Kidney (tissue), 14 donors: ENCODE results near the gene CCSER1. TPM values are rescaled to one million over a fixed set of nuclear protein-coding genes. Genes with fewer than 3 reads are reported as not detected.
A peak's percentile ranks its signal among the peaks of the same experiment; 100 is the strongest.

Experiments used
- DNase-seq, 5 donors: peaks; one replicate each; pipeline ENCODE4 v3.0.0-alpha.2; 2013 to 2020
- FAIRE-seq: peaks from 2 replicates; lab custom pipeline; 2012; peaks lifted over from hg19 to GRCh38; lab: Jason Lieb, UNC
- H3K27ac ChIP-seq, 2 donors: one replicate each; pipeline ENCODE4 v1.7.0; 2013; ENCODE audit warnings: low read depth in 2 of 2, low read length in 2 of 2, inconsistent platforms in 1 of 2
- H3K27me3 ChIP-seq: one replicate; pipeline ENCODE4 v1.7.1; 2013; ENCODE audit warnings: low read length, inconsistent platforms; ENCODE audit not compliant: control insufficient read depth, insufficient read depth
- H3K36me3 ChIP-seq, 3 donors: one replicate each; pipeline versions ENCODE4 v1.7.0 to v1.7.1; 2013; ENCODE audit warnings: low read length in 3 of 3, control low read depth in 1 of 3, inconsistent platforms in 1 of 3; ENCODE audit not compliant: insufficient read depth in 3 of 3, control insufficient read depth in 2 of 3
- H3K4me1 ChIP-seq, 3 donors: one replicate each; pipeline versions ENCODE4 v1.7.0 to v1.7.1; 2013; ENCODE audit warnings: low read length in 3 of 3, inconsistent platforms in 1 of 3, low read depth in 1 of 3; ENCODE audit not compliant: control insufficient read depth in 2 of 3, insufficient read depth in 2 of 3
- H3K4me3 ChIP-seq, 3 donors: one replicate each; pipeline versions ENCODE4 v1.7.0 to v1.8.1; 2013; ENCODE audit warnings: low read length in 3 of 3, control low read depth in 1 of 3, inconsistent platforms in 1 of 3
- H3K9ac ChIP-seq, 3 donors: one replicate each; pipeline versions ENCODE4 v1.7.0 to v1.7.1; 2013; ENCODE audit warnings: low read length in 3 of 3, control low read depth in 1 of 3, inconsistent platforms in 1 of 3
- H3K9me3 ChIP-seq, 3 donors: one replicate each; pipeline versions ENCODE4 v1.7.0 to v1.7.1; 2013; ENCODE audit warnings: low read length in 3 of 3, control low read depth in 1 of 3, inconsistent platforms in 1 of 3; ENCODE audit not compliant: control insufficient read depth in 2 of 3, insufficient read depth in 1 of 3
- intact Hi-C: fragments of 100-400 bp; cut with DNase I; formaldehyde crosslinking; loops from one replicate; pipeline ENCODE4 v1.11.1; 2022
- polyA plus RNA-seq: library from polyadenylated mRNA; stranded (reverse); fragments of 350-450 nt; fragmentation: Illumina TruSeq; extraction: RNeasy Lipid Tissue Mini Kit (QIAGEN cat#74804); gene quantifications from one replicate; pipeline ENCODE4 v1.2.3, GENCODE V29; 2014; ENCODE audit warnings: low read depth, low replicate concordance; ENCODE audit not compliant: insufficient read depth
- total RNA-seq: library from RNA; stranded (reverse); fragmentation: NEBNext Ultra II Directional; extraction: Animal tissue kit (Norgen Biotek cat#: 25700); gene quantifications from one replicate; pipeline ENCODE4 v1.2.1, GENCODE V29; 2021
- TF ChIP-seq, protein P1 (sequence below): IDR thresholded peaks from 3 replicates; pipeline ENCODE4 v1.5.1; 2012; ENCODE audit warnings: mild to moderate bottlenecking, moderate library complexity, borderline replicate concordance; ENCODE audit not compliant: insufficient read depth; ENCODE audit errors: extremely low read depth
- donor health status: control.
- donor health status: control.
- donor health status: control.
- donor health status: control.
- donor health status: control.
- donor health status: DM: yes; HTN: yes; CAD: no.
- donor health status: Normal renal cell carcinoma (clear cell type).

The CCSER1 gene
- total and polyA plus RNA-seq, 2 donors from 2014 or later, result 4.2 to 26.8 TPM

DNA sequence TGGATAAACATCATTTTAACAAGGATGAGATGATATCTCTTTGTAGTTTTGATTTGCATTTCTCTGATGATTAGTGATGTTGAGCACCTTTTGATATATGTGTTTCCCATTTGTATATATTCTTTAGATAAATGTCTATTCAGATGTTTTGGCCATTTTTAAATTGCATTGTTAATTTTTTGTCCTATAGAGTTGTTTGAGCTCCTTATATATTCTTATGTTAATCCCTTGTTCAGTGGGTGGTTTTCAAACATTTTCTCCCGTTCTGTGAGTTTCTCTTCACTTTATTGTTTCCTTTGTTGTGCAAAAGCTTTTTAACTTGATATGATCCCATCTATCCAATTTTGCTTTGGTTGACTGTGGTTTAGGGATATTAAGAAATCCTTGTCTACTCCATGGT, 606.0 kb downstream of the CCSER1 start:
- no peak overlapping the region for H3K27ac ChIP-seq
- H3K9ac ChIP-seq, result no peak overlapping the region
- TF ChIP-seq, protein P1, sequence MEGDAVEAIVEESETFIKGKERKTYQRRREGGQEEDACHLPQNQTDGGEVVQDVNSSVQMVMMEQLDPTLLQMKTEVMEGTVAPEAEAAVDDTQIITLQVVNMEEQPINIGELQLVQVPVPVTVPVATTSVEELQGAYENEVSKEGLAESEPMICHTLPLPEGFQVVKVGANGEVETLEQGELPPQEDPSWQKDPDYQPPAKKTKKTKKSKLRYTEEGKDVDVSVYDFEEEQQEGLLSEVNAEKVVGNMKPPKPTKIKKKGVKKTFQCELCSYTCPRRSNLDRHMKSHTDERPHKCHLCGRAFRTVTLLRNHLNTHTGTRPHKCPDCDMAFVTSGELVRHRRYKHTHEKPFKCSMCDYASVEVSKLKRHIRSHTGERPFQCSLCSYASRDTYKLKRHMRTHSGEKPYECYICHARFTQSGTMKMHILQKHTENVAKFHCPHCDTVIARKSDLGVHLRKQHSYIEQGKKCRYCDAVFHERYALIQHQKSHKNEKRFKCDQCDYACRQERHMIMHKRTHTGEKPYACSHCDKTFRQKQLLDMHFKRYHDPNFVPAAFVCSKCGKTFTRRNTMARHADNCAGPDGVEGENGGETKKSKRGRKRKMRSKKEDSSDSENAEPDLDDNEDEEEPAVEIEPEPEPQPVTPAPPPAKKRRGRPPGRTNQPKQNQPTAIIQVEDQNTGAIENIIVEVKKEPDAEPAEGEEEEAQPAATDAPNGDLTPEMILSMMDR, result no peak
- H3K4me3 ChIP-seq, result no peak overlapping the region
- no peak for DNase-seq
- no peaks in the 10 kb centered on the region for H3K36me3 ChIP-seq
- H3K9me3 ChIP-seq, result no peaks in the 10 kb centered on the region
- intact Hi-C loops, result no loop called here
- H3K4me1 ChIP-seq, result no peaks in the 10 kb centered on the region
- no peaks in the 10 kb centered on the region for H3K27me3 ChIP-seq
- FAIRE-seq, result no peak

GRCh38 chr4:90745176-90745575, 618.0 kb downstream of the CCSER1 start:
- DNase-seq, result no peak
- FAIRE-seq, result no peak
- Histone ChIP-seq H3K27ac (no peak overlapping the region), H3K9ac (no peak overlapping the region), H3K36me3 (no peaks in the 10 kb centered on the region), H3K9me3 (no peaks in the 10 kb centered on the region), H3K4me1 (no peaks in the 10 kb centered on the region), H3K27me3 (no peaks in the 10 kb centered on the region), H3K4me3 (no peak overlapping the region)
- intact Hi-C loops, result no loop called here
- TF ChIP-seq, protein P1, result no peak

DNA sequence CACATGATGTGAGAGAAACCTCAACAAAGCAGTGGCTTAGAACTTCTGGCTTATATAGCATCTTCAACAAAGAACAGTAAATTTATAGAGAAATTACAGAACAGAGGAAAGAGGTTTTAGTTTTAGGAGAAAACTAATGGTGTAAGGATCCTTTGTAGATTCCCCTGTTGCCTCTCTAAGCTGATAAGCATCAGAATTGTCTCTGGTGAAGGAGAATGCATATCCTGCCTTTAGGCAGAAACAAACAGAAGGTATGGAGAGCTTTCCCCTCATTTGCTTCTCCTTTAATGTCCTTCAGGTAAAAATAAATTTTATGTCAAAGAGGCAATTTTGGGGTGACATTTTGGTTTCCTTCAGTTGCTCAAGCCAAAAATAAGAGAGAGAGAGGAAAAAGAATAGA, 625.9 kb downstream of the CCSER1 start:
- DNase-seq, result no peak
- no peak for FAIRE-seq
- no peaks in the 10 kb centered on the region for H3K4me1 ChIP-seq
- TF ChIP-seq, protein P1, result no peak
- no peak overlapping the region for H3K4me3 ChIP-seq
- H3K27me3 ChIP-seq, result no peaks in the 10 kb centered on the region
- intact Hi-C loops, result no loop called here
- no peak overlapping the region for H3K27ac ChIP-seq
- no peaks in the 10 kb centered on the region for H3K9me3 ChIP-seq
- H3K9ac ChIP-seq, result no peak overlapping the region
- no peaks in the 10 kb centered on the region for H3K36me3 ChIP-seq

DNA sequence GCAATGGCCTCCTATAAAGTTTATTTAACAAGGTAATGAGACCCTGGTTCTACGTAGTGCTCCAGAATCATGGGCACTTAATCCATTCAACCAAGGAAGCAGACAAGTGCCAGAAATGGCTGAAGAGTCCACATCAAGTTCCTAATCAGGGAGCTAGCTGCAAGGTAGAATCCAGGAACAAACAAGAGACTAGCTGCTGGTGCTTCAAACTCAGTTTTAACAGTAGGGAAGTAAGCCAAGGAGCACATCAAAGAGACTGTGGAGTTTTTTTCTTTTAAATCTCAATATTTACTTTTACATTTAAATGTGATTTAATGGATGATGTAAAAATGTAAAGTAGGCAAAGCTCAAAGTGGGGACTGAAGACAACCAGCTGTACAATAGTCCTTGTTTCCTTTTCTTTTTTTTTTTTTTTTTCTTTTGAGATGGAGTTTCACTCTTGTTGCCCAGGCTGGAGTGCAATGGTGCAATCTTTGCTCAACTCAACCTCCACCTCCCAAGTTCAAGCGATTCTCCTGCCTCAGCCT, 630.4 kb downstream of the CCSER1 start:
- no peaks in the 10 kb centered on the region for H3K9me3 ChIP-seq
- H3K4me1 ChIP-seq, result no peaks in the 10 kb centered on the region
- DNase-seq (peak in 2 of 5 donors; percentile 1 to 45), FAIRE-seq (no peak)
- no peak overlapping the region for H3K4me3 ChIP-seq
- TF ChIP-seq, protein P1, result no peak
- intact Hi-C loops, result no loop called here
- no peak overlapping the region for H3K27ac ChIP-seq
- no peaks in the 10 kb centered on the region for H3K27me3 ChIP-seq
- no peak overlapping the region for H3K9ac ChIP-seq
- no peaks in the 10 kb centered on the region for H3K36me3 ChIP-seq
